ENCODE data around the gene NF1. TPM values are rescaled to one million over a fixed set of nuclear protein-coding genes. Genes with fewer than 3 reads are reported as not detected.
A peak's percentile ranks its signal among the peaks of the same experiment; 100 is the strongest.

NF1 gene
- total and polyA plus RNA-seq, 7 donors: 4.8 to 83.8 (median 40.7) TPM

GRCh38 chr17:31391496-31391949, 296.7 kb downstream of the NF1 start, which contains the start of gene RAB11FIP4:
RAB11FIP4 (plus strand) TSS chr17:31391675; CDS start chr17:31391853, 178 bp downstream.
- H3K27ac ChIP-seq: no peak within 1 kb of the TSS
- DNase-seq: no peak
- intact Hi-C loops (cut with DNase I): loop anchor here (5.0 kb wide), 1 partner anchor 136 kb away; no protein-coding TSS in a partner anchor
- 0 to 1% methylated on average over 67 to 68 of the region's 69 CpGs for WGBS, 2 donors
- peaks cover 0 to 16% (median 12%) of the 10 kb centered on the region in 4 donors for H3K4me1 ChIP-seq
- H3K9me3 ChIP-seq: no peaks in the 10 kb centered on the region
- peak within 1 kb of the TSS; percentile 26 to 54 (median 46) for H3K4me3 ChIP-seq
- TF ChIP-seq POLR2A (IDR thresholded peaks at IDR 0.05) (no peak), CTCF (IDR thresholded peaks at IDR 0.05) (no peak), EP300 (IDR thresholded peaks at IDR 0.05) (no peak), POLR2AphosphoS5 (IDR thresholded peaks at IDR 0.05) (no peak)
- H3K27me3 ChIP-seq: peaks cover 17 to 67% (median 52%) of the 10 kb centered on the region in 3 donors
- H3K36me3 ChIP-seq: no peaks in the 10 kb centered on the region

GRCh38 chr17:31392002-31392855, 297.5 kb downstream of the NF1 start:
- no peaks in the 10 kb centered on the region for H3K9me3 ChIP-seq
- 20 to 21% methylated on average over 52 of the region's 52 CpGs for WGBS, 2 donors
- peaks cover 17 to 70% (median 52%) of the 10 kb centered on the region in 3 donors for H3K27me3 ChIP-seq
- H3K4me3 ChIP-seq: peak overlapping the region; percentile 26 to 54 (median 46)
- no peak overlapping the region for H3K27ac ChIP-seq
- H3K4me1 ChIP-seq: peaks cover 0 to 16% (median 12%) of the 10 kb centered on the region in 4 donors
- TF ChIP-seq CTCF (IDR thresholded peaks at IDR 0.05) (no peak), EP300 (IDR thresholded peaks at IDR 0.05) (no peak), POLR2A (IDR thresholded peaks at IDR 0.05) (no peak), POLR2AphosphoS5 (IDR thresholded peaks at IDR 0.05) (no peak)
- intact Hi-C loops (cut with DNase I): loop anchor here (5.0 kb wide), 1 partner anchor 135 kb away; no protein-coding TSS in a partner anchor
- no peak for DNase-seq
- no peaks in the 10 kb centered on the region for H3K36me3 ChIP-seq

- Histone ChIP-seq H3K4me3 (no peak overlapping the region), H3K4me1 (peaks cover 0 to 16% (median 12%) of the 10 kb centered on the region in 4 donors), H3K27ac (no peak overlapping the region), H3K9me3 (no peaks in the 10 kb centered on the region), H3K27me3 (peaks cover 17 to 70% (median 52%) of the 10 kb centered on the region in 3 donors), H3K36me3 (no peaks in the 10 kb centered on the region)
- WGBS, 2 donors: 71 to 80% methylated on average over 17 of the region's 17 CpGs
- intact Hi-C loops (cut with DNase I): loop anchor here (5.0 kb wide), 1 partner anchor 134 kb away; no protein-coding TSS in a partner anchor
- no peak for TF ChIP-seq CTCF (IDR thresholded peaks at IDR 0.05)
- no peak for DNase-seq
Measured at GRCh38 chr17:31392856-31393748, 298.3 kb downstream of the NF1 start.

GRCh38 chr17:31393749-31394146, 299.0 kb downstream of the NF1 start:
- Histone ChIP-seq H3K4me1 (peaks cover 0 to 16% (median 12%) of the 10 kb centered on the region in 4 donors), H3K36me3 (no peaks in the 10 kb centered on the region), H3K27me3 (peaks cover 17 to 70% (median 52%) of the 10 kb centered on the region in 3 donors), H3K27ac (no peak overlapping the region), H3K9me3 (no peaks in the 10 kb centered on the region), H3K4me3 (no peak overlapping the region)
- DNase-seq: no peak
- intact Hi-C loops (cut with DNase I): loop anchor here (5.0 kb wide), 1 partner anchor 134 kb away; no protein-coding TSS in a partner anchor
- 86 to 91% methylated on average over 7 of the region's 7 CpGs for WGBS, 2 donors
- TF ChIP-seq CTCF (IDR thresholded peaks at IDR 0.05) (no peak), POLR2A (IDR thresholded peaks at IDR 0.05) (no peak), EP300 (IDR thresholded peaks at IDR 0.05) (no peak), POLR2AphosphoS5 (IDR thresholded peaks at IDR 0.05) (no peak)

Measured in sigmoid colon (tissue), 7 donors.